Tibial nerve (tissue), 4 donors: ENCODE results near the gene CSNK1G1. TPM values are rescaled to one million over a fixed set of nuclear protein-coding genes. Genes with fewer than 3 reads are reported as not detected.

Experiments
- DNase-seq, 2 donors: peaks; one replicate each; pipeline ENCODE4 v3.0.0-alpha.2; 2019; ENCODE audit warnings: low spot score in 2 of 2
- H3K27ac ChIP-seq, 4 donors: fragments of 200-600 bp; sonication (generic) in 3 of 4; one replicate each; pipeline ENCODE4 v1.5.1; 2017 to 2019; ENCODE audit warnings: mild to moderate bottlenecking in 1 of 4
- H3K27me3 ChIP-seq, 2 donors: fragments of 200-600 bp; sonication (generic) in 1 of 2; one replicate each; pipeline versions ENCODE4 v1.5.1 to v1.6.0; 2017 to 2019
- H3K36me3 ChIP-seq, 3 donors: fragments of 200-600 bp; sonication (generic); one replicate each; pipeline ENCODE4 v1.5.1; 2018 to 2019
- H3K4me1 ChIP-seq, 4 donors: fragments of 200-600 bp; sonication (generic) in 3 of 4; one replicate each; pipeline ENCODE4 v1.5.1; 2017 to 2019
- H3K4me3 ChIP-seq, 4 donors: fragments of 200-600 bp; sonication (generic) in 3 of 4; one replicate each; pipeline ENCODE4 v1.5.1; 2017 to 2019; ENCODE audit warnings: mild to moderate bottlenecking in 1 of 4, moderate library complexity in 1 of 4
- H3K9me3 ChIP-seq, 4 donors: fragments of 200-600 bp; sonication (generic) in 3 of 4; one replicate each; pipeline ENCODE4 v1.5.1; 2017 to 2019
- CTCF ChIP-seq, 5 experiments: fragments of 200-600 bp in 3 of 5; fragments of 450-650 bp in 2 of 5; sonication (generic) in 3 of 5; IDR thresholded peaks; one replicate each; pipeline ENCODE4 v1.5.1; 2016 to 2019; ENCODE audit warnings: antibody characterized with exemption in 5 of 5, mild to moderate bottlenecking in 3 of 5, moderate library complexity in 2 of 5
- EP300 ChIP-seq, 2 donors: sonication (generic); formaldehyde crosslinking; IDR thresholded peaks; one replicate each; pipeline ENCODE4 v1.6.1; 2017; ENCODE audit warnings: antibody characterized with exemption in 2 of 2, mild to moderate bottlenecking in 1 of 2
- POLR2A ChIP-seq, 2 donors: fragments of 450-650 bp; IDR thresholded peaks; one replicate each; pipeline ENCODE4 v1.6.1; 2017; ENCODE audit warnings: antibody characterized with exemption in 2 of 2, mild to moderate bottlenecking in 2 of 2, moderate library complexity in 2 of 2
- WGBS, 2 donors: methylation state at CpG; one replicate each; pipeline ENCODE4 v1.1.5; 2018; 5-methylcytosine and 5-hydroxymethylcytosine counted together
- total RNA-seq, 4 donors: library from RNA; depleted of rRNA; stranded (reverse); fragments of >200 nt; gene quantifications; one replicate each; pipeline ENCODE4 v1.1.0, GENCODE V29; 2016

Gene CSNK1G1
- total RNA-seq, 4 donors from 2014 or later: 20.5 to 25.8 (median 22.5) TPM

GRCh38 chr15:64134345-64134829 is 221.6 kb downstream of the CSNK1G1 start:
- no peak overlapping the region for H3K4me3 ChIP-seq
- peaks cover 26 to 95% (median 55%) of the 10 kb centered on the region in 3 donors for H3K36me3 ChIP-seq
- DNase-seq: no peak
- H3K27me3 ChIP-seq: no peaks in the 10 kb centered on the region
- TF ChIP-seq CTCF (IDR thresholded peaks at IDR 0.05) (no peak), POLR2A (IDR thresholded peaks at IDR 0.05) (no peak), EP300 (IDR thresholded peaks at IDR 0.05) (no peak)
- H3K27ac ChIP-seq: peak overlapping the region in 1 of 4 donors; percentile 2
- 68 to 69% methylated on average over 5 to 9 of the region's 9 CpGs for WGBS, 2 donors
- no peaks in the 10 kb centered on the region for H3K9me3 ChIP-seq
- peaks cover 0 to 15% (median 0%) of the 10 kb centered on the region in 4 donors for H3K4me1 ChIP-seq

GRCh38 chr15:64133623-64134344 is 222.2 kb downstream of the CSNK1G1 start:
- Histone ChIP-seq H3K27me3 (no peaks in the 10 kb centered on the region), H3K4me1 (peaks cover 0 to 15% (median 0%) of the 10 kb centered on the region in 4 donors), H3K36me3 (peaks cover 26 to 100% (median 55%) of the 10 kb centered on the region in 3 donors), H3K27ac (peak overlapping the region in 1 of 4 donors; percentile 2), H3K9me3 (no peaks in the 10 kb centered on the region), H3K4me3 (no peak overlapping the region)
- TF ChIP-seq CTCF (IDR thresholded peaks at IDR 0.05) (no peak), POLR2A (IDR thresholded peaks at IDR 0.05) (no peak), EP300 (IDR thresholded peaks at IDR 0.05) (no peak)
- DNase-seq: no peak
- 83 to 90% methylated on average over 10 of the region's 10 CpGs for WGBS, 2 donors

- H3K36me3 ChIP-seq: peaks cover 24 to 100% (median 47%) of the 10 kb centered on the region in 3 donors
- peaks cover 0 to 15% (median 0%) of the 10 kb centered on the region in 4 donors for H3K4me1 ChIP-seq
- no peak overlapping the region for H3K4me3 ChIP-seq
- 91 to 95% methylated on average over 4 of the region's 4 CpGs for WGBS, 2 donors
- no peak for DNase-seq
- no peaks in the 10 kb centered on the region for H3K27me3 ChIP-seq
- no peaks in the 10 kb centered on the region for H3K9me3 ChIP-seq
- H3K27ac ChIP-seq: no peak overlapping the region
- TF ChIP-seq EP300 (IDR thresholded peaks at IDR 0.05): no peak
- TF ChIP-seq CTCF (IDR thresholded peaks at IDR 0.05): no peak
- TF ChIP-seq POLR2A (IDR thresholded peaks at IDR 0.05): no peak
These were observed 223.8 kb downstream of the CSNK1G1 start for GRCh38 chr15:64132217-64132616.

GRCh38 chr15:64131547-64131946 is 224.4 kb downstream of the CSNK1G1 start:
- TF ChIP-seq CTCF (IDR thresholded peaks at IDR 0.05) (no peak), POLR2A (IDR thresholded peaks at IDR 0.05) (no peak), EP300 (IDR thresholded peaks at IDR 0.05) (no peak)
- 77 to 91% methylated on average over 7 of the region's 7 CpGs for WGBS, 2 donors
- no peak for DNase-seq
- H3K4me3 ChIP-seq: no peak overlapping the region
- no peaks in the 10 kb centered on the region for H3K9me3 ChIP-seq
- H3K27ac ChIP-seq: no peak overlapping the region
- H3K36me3 ChIP-seq: peaks cover 18 to 100% (median 47%) of the 10 kb centered on the region in 3 donors
- no peaks in the 10 kb centered on the region for H3K27me3 ChIP-seq
- H3K4me1 ChIP-seq: peaks cover 0 to 21% (median 2%) of the 10 kb centered on the region in 4 donors

- H3K4me3 ChIP-seq: no peak overlapping the region
- 94% methylated on average over 3 of the region's 3 CpGs for WGBS, 2 donors
- H3K27ac ChIP-seq: no peak overlapping the region
- no peaks in the 10 kb centered on the region for H3K27me3 ChIP-seq
- DNase-seq: no peak
- no peak for TF ChIP-seq CTCF (IDR thresholded peaks at IDR 0.05)
- no peak for TF ChIP-seq EP300 (IDR thresholded peaks at IDR 0.05)
- no peak for TF ChIP-seq POLR2A (IDR thresholded peaks at IDR 0.05)
- peaks cover 18 to 95% (median 38%) of the 10 kb centered on the region in 3 donors for H3K36me3 ChIP-seq
- peaks cover 0 to 28% (median 8%) of the 10 kb centered on the region in 4 donors for H3K4me1 ChIP-seq
- H3K9me3 ChIP-seq: no peaks in the 10 kb centered on the region
These were observed 225.8 kb downstream of the CSNK1G1 start for GRCh38 chr15:64130159-64130558.
